ENCODE measurements around the gene MAS1L.

- TF ChIP-seq POLR2A (IDR thresholded peaks at IDR 0.05): no peak
- TF ChIP-seq, protein P1, sequence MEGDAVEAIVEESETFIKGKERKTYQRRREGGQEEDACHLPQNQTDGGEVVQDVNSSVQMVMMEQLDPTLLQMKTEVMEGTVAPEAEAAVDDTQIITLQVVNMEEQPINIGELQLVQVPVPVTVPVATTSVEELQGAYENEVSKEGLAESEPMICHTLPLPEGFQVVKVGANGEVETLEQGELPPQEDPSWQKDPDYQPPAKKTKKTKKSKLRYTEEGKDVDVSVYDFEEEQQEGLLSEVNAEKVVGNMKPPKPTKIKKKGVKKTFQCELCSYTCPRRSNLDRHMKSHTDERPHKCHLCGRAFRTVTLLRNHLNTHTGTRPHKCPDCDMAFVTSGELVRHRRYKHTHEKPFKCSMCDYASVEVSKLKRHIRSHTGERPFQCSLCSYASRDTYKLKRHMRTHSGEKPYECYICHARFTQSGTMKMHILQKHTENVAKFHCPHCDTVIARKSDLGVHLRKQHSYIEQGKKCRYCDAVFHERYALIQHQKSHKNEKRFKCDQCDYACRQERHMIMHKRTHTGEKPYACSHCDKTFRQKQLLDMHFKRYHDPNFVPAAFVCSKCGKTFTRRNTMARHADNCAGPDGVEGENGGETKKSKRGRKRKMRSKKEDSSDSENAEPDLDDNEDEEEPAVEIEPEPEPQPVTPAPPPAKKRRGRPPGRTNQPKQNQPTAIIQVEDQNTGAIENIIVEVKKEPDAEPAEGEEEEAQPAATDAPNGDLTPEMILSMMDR (IDR thresholded peaks at IDR 0.05): no peak
- TF ChIP-seq EP300 (IDR thresholded peaks at IDR 0.05): no peak
These were observed 45.0 kb downstream of the MAS1L start for GRCh38 chr6:29442719-29443118.

Data from tibial nerve (tissue), 4 donors.